ENCODE data around the gene FOXI1.

FOXI1 gene

DNA sequence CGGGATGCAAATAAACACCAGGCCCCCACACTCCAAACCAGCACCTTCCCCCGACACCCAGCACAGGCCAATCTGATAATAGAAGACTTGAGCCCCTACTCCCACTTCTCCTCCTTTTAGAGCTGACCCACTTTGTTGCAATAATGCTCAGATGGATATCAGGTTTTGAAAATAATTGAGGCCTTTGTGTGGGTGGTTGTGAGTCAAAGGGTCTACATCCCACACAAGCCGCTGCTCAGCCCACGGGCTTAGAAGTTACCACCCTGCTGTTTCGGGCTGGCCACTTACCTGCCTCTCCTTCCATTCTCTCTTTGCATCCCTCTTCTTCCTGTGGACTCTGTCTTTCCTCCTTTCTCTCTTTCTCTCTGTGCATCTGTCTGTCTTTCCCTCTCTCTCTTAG lies 36.2 kb upstream of the FOXI1 start (continued):
- TF ChIP-seq, protein P1, sequence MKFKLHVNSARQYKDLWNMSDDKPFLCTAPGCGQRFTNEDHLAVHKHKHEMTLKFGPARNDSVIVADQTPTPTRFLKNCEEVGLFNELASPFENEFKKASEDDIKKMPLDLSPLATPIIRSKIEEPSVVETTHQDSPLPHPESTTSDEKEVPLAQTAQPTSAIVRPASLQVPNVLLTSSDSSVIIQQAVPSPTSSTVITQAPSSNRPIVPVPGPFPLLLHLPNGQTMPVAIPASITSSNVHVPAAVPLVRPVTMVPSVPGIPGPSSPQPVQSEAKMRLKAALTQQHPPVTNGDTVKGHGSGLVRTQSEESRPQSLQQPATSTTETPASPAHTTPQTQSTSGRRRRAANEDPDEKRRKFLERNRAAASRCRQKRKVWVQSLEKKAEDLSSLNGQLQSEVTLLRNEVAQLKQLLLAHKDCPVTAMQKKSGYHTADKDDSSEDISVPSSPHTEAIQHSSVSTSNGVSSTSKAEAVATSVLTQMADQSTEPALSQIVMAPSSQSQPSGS (tag by site-specific recombination; IDR thresholded peaks at IDR 0.05; ENCODE audit: low read depth): no peak
- TF ChIP-seq ZEB2 (tag by site-specific recombination; IDR thresholded peaks at IDR 0.05): no peak
- peak; percentile 97 for TF ChIP-seq ZFHX2 (tag by site-specific recombination; conservative IDR thresholded peaks at IDR 0.05)

DNA sequence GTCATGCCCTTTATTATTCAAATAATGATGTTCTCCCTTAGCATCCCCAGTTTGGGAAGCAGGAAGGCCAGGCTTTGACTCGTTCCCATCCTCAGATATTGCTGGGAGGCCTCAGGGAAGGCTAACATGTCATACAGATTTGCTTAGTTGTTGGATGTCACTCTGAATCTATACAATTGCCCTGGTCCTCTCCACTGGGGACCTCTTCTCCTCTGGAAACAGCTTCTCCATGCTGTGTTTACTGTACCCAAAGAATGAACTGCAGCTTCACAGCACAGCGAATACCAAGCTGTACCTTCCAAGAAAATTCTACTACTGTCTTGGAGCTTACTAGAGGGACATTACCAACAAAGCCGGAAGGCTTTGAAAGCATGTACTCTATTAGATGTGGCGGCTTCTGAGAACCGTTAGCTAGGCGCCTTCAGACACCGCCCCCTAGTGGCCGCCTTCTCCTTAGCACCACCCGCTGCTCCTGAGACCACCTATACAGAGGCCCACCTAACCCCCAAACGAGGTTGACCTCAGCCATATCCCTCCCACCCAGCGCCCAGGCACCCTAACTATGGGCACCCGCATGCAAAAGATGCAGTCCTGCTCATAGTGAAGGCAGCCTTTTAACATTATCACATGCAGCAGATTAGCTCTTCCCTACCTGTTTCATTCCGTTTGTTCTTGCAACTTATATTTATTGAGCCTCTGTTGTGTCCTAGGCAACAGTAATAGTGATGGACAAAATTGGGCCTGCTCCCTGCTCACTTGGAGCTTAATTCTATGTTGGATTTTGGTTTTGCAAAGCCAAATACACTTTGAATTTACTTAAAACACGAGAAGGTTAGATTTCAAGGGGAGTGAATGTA lies 34.9 kb upstream of the FOXI1 start:
- CTCF ChIA-PET: interaction anchor here (0.5 to 3.0 kb wide), 52 partner anchors 8 to 1690 kb away, joined by 3 to 46 read pairs (median 4); partner anchors contain the start of gene INSYN2B
- H3K27ac ChIP-seq (ENCODE audit: extremely low read depth, low read depth, low read length): no peak overlapping the region
- H3K4me3 ChIP-seq (ENCODE audit: low read depth, low read length): no peak overlapping the region
- no peaks in the 10 kb centered on the region for H3K36me3 ChIP-seq (ENCODE audit: control insufficient read depth in 2 of 2, insufficient read depth in 1 of 2, low read length in 2 of 2)
- peaks cover 4% of the 10 kb centered on the region for H3K4me1 ChIP-seq (ENCODE audit: control insufficient read depth, insufficient read depth, low read length)
- no peaks in the 10 kb centered on the region for H3K9me3 ChIP-seq (ENCODE audit: control insufficient read depth, insufficient read depth, low read depth, low read length)
- POLR2A ChIA-PET: no interaction called here
- TF ChIP-seq ZNF837 (tag by site-specific recombination; IDR thresholded peaks at IDR 0.05) (no peak), ZNF843 (tag by site-specific recombination; IDR thresholded peaks at IDR 0.05) (no peak), ZBTB17 (tag by site-specific recombination; IDR thresholded peaks at IDR 0.05) (no peak)
- TF ChIP-seq, protein P2, sequence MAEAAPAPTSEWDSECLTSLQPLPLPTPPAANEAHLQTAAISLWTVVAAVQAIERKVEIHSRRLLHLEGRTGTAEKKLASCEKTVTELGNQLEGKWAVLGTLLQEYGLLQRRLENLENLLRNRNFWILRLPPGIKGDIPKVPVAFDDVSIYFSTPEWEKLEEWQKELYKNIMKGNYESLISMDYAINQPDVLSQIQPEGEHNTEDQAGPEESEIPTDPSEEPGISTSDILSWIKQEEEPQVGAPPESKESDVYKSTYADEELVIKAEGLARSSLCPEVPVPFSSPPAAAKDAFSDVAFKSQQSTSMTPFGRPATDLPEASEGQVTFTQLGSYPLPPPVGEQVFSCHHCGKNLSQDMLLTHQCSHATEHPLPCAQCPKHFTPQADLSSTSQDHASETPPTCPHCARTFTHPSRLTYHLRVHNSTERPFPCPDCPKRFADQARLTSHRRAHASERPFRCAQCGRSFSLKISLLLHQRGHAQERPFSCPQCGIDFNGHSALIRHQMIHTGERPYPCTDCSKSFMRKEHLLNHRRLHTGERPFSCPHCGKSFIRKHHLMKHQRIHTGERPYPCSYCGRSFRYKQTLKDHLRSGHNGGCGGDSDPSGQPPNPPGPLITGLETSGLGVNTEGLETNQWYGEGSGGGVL (tag by site-specific recombination; IDR thresholded peaks at IDR 0.05): no peak
- TF ChIP-seq, protein P3, sequence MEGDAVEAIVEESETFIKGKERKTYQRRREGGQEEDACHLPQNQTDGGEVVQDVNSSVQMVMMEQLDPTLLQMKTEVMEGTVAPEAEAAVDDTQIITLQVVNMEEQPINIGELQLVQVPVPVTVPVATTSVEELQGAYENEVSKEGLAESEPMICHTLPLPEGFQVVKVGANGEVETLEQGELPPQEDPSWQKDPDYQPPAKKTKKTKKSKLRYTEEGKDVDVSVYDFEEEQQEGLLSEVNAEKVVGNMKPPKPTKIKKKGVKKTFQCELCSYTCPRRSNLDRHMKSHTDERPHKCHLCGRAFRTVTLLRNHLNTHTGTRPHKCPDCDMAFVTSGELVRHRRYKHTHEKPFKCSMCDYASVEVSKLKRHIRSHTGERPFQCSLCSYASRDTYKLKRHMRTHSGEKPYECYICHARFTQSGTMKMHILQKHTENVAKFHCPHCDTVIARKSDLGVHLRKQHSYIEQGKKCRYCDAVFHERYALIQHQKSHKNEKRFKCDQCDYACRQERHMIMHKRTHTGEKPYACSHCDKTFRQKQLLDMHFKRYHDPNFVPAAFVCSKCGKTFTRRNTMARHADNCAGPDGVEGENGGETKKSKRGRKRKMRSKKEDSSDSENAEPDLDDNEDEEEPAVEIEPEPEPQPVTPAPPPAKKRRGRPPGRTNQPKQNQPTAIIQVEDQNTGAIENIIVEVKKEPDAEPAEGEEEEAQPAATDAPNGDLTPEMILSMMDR (tag by site-specific recombination; IDR thresholded peaks at IDR 0.05): peak; percentile 31; the same call in 1 of the 2 replicates
- TF ChIP-seq, protein P4, sequence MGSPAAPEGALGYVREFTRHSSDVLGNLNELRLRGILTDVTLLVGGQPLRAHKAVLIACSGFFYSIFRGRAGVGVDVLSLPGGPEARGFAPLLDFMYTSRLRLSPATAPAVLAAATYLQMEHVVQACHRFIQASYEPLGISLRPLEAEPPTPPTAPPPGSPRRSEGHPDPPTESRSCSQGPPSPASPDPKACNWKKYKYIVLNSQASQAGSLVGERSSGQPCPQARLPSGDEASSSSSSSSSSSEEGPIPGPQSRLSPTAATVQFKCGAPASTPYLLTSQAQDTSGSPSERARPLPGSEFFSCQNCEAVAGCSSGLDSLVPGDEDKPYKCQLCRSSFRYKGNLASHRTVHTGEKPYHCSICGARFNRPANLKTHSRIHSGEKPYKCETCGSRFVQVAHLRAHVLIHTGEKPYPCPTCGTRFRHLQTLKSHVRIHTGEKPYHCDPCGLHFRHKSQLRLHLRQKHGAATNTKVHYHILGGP (tag by site-specific recombination; IDR thresholded peaks at IDR 0.05): no peak

DNA sequence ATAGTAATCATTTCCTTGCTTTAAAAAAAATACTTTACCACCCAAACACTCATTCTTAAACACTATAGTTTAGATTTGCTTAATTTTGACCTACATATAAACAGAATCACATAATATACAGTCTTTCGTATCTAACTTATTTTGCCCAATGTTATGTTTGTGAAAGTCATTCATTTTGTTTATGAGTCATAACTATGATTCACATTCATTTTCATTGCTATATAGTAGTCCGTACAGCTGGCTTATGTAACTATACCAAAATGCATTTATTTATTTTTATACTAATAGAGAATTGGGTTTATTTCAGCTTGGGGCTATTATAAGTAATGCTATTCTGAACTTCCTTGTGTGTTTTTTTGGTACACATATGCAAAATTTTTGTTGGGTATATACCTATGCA lies 33.9 kb upstream of the FOXI1 start:
- Histone ChIP-seq H3K4me1 (ENCODE audit: control insufficient read depth, insufficient read depth, low read length) (peaks cover 4% of the 10 kb centered on the region), H3K4me3 (ENCODE audit: low read depth, low read length) (no peak overlapping the region), H3K9me3 (ENCODE audit: control insufficient read depth, insufficient read depth, low read depth, low read length) (no peaks in the 10 kb centered on the region), H3K27ac (ENCODE audit: extremely low read depth, low read depth, low read length) (no peak overlapping the region), H3K36me3 (ENCODE audit: control insufficient read depth in 2 of 2, insufficient read depth in 1 of 2, low read length in 2 of 2) (no peaks in the 10 kb centered on the region)
- POLR2A ChIA-PET: no interaction called here
- CTCF ChIA-PET: interaction anchor here (0.6 to 3.0 kb wide), 30 partner anchors 8 to 1689 kb away, joined by 3 to 46 read pairs (median 5); partner anchors contain the start of gene INSYN2B
- TF ChIP-seq PRDM1 (tag by site-specific recombination; IDR thresholded peaks at IDR 0.05) (no peak), ZNF302 (tag by site-specific recombination; IDR thresholded peaks at IDR 0.05; ENCODE audit: low read depth) (no peak), ZNF24 (tag by site-specific recombination; IDR thresholded peaks at IDR 0.05) (no peak), TRIM28 (IDR thresholded peaks at IDR 0.05; ENCODE audit: borderline replicate concordance, low read length) (no peak), ZNF174 (tag by site-specific recombination; IDR thresholded peaks at IDR 0.05) (no peak), SCRT1 (tag by site-specific recombination; IDR thresholded peaks at IDR 0.05; ENCODE audit: borderline replicate concordance) (no peak), ZBTB7A (tag by site-specific recombination; IDR thresholded peaks at IDR 0.05; ENCODE audit: low read depth) (no peak)
- TF ChIP-seq, protein P5, sequence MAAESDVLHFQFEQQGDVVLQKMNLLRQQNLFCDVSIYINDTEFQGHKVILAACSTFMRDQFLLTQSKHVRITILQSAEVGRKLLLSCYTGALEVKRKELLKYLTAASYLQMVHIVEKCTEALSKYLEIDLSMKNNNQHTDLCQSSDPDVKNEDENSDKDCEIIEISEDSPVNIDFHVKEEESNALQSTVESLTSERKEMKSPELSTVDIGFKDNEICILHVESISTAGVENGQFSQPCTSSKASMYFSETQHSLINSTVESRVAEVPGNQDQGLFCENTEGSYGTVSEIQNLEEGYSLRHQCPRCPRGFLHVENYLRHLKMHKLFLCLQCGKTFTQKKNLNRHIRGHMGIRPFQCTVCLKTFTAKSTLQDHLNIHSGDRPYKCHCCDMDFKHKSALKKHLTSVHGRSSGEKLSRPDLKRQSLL (tag by site-specific recombination; IDR thresholded peaks at IDR 0.05): no peak
- TF ChIP-seq, protein P6, sequence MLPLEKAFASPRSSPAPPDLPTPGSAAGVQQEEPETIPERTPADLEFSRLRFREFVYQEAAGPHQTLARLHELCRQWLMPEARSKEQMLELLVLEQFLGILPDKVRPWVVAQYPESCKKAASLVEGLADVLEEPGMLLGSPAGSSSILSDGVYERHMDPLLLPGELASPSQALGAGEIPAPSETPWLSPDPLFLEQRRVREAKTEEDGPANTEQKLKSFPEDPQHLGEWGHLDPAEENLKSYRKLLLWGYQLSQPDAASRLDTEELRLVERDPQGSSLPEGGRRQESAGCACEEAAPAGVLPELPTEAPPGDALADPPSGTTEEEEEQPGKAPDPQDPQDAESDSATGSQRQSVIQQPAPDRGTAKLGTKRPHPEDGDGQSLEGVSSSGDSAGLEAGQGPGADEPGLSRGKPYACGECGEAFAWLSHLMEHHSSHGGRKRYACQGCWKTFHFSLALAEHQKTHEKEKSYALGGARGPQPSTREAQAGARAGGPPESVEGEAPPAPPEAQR (tag by site-specific recombination; IDR thresholded peaks at IDR 0.05): no peak
- TF ChIP-seq, protein P7, sequence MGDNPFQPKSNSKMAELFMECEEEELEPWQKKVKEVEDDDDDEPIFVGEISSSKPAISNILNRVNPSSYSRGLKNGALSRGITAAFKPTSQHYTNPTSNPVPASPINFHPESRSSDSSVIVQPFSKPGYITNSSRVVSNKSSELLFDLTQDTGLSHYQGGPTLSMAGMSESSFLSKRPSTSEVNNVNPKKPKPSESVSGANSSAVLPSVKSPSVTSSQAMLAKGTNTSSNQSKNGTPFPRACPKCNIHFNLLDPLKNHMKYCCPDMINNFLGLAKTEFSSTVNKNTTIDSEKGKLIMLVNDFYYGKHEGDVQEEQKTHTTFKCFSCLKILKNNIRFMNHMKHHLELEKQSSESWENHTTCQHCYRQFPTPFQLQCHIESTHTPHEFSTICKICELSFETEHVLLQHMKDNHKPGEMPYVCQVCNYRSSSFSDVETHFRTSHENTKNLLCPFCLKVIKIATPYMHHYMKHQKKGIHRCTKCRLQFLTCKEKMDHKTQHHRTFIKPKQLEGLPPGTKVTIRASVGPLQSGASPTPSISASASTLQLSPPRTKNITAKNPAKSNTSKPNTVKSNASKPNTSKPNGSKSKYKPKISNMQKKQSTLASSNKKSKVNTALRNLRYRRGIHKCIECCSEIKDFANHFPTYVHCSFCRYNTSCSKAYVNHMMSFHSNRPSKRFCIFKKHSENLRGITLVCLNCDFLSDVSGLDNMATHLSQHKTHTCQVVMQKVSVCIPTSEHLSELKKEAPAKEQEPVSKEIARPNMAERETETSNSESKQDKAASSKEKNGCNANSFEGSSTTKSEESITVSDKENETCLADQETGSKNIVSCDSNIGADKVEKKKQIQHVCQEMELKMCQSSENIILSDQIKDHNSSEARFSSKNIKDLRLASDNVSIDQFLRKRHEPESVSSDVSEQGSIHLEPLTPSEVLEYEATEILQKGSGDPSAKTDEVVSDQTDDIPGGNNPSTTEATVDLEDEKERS (tag by site-specific recombination; IDR thresholded peaks at IDR 0.05): no peak

Data from HEK293 (cell line).